ENCODE measurements around the gene CADM4. TPM values are rescaled to one million over a fixed set of nuclear protein-coding genes. Genes with fewer than 3 reads are reported as not detected.
A peak's percentile ranks its signal among the peaks of the same experiment; 100 is the strongest.
"Not testable (repeated sequence)": the region's sequence is repeated elsewhere in the genome, so short reads cannot be mapped to it uniquely, and the experiment has no call there.

CADM4 gene
- total RNA-seq, 3 donors from 2014 or later = 1.2 to 26.2 (median 3.4) TPM

GRCh38 chr19:43651758-43652545 lies 12.3 kb upstream of the CADM4 start:
- no peak overlapping the region for H3K4me3 ChIP-seq
- peaks cover 6% of the 10 kb centered on the region for H3K36me3 ChIP-seq (ENCODE audit: low read depth)
- ATAC-seq (peak; percentile 88), DNase-seq (peak in 2 of 3 donors; percentile 76)
- intact Hi-C loops (cut with DNase I, micrococcal nuclease) = loop anchor here in 1 of 2 donors (10.0 kb wide), 1 partner anchor 117 kb away; the partner anchor contains the start of gene ZNF575
- TF ChIP-seq CTCF (IDR thresholded peaks at IDR 0.05) = peak; percentile 54
- no peaks in the 10 kb centered on the region for H3K9me3 ChIP-seq
- no peaks in the 10 kb centered on the region for H3K4me1 ChIP-seq (ENCODE audit: low read depth)

GRCh38 chr19:43650276-43650675 lies 10.6 kb upstream of the CADM4 start:
- H3K4me3 ChIP-seq; H3K36me3 ChIP-seq (ENCODE audit: low read depth); H3K9me3 ChIP-seq; H3K4me1 ChIP-seq (ENCODE audit: low read depth); DNase-seq; ATAC-seq: not testable (repeated sequence)
- intact Hi-C loops (cut with DNase I, micrococcal nuclease) = loop anchor here in 1 of 2 donors (10.0 kb wide), 1 partner anchor 115 kb away; the partner anchor contains the start of gene ZNF575

- no peaks in the 10 kb centered on the region for H3K4me1 ChIP-seq (ENCODE audit: low read depth)
- no peak overlapping the region for H3K4me3 ChIP-seq
- H3K36me3 ChIP-seq (ENCODE audit: low read depth) = peaks cover 3% of the 10 kb centered on the region
- DNase-seq = no peak
- no peak for ATAC-seq
- TF ChIP-seq CTCF (IDR thresholded peaks at IDR 0.05) = no peak
- H3K9me3 ChIP-seq = no peaks in the 10 kb centered on the region
- intact Hi-C loops (cut with DNase I, micrococcal nuclease) = no loop called here
Observed at GRCh38 chr19:43649514-43649913, 9.9 kb upstream of the CADM4 start.

- no peaks in the 10 kb centered on the region for H3K36me3 ChIP-seq (ENCODE audit: low read depth)
- H3K4me1 ChIP-seq (ENCODE audit: low read depth) = no peaks in the 10 kb centered on the region
- no peak overlapping the region for H3K4me3 ChIP-seq
- no peaks in the 10 kb centered on the region for H3K9me3 ChIP-seq
- no peak for TF ChIP-seq CTCF (IDR thresholded peaks at IDR 0.05)
- intact Hi-C loops (cut with DNase I, micrococcal nuclease) = no loop called here
- ATAC-seq (no peak), DNase-seq (no peak)
Observed at GRCh38 chr19:43648633-43649032, 9.0 kb upstream of the CADM4 start.

GRCh38 chr19:43644181-43644580 lies 4.5 kb upstream of the CADM4 start:
- DNase-seq = no peak

More at GRCh38 chr19:43644181-43644580, 4.5 kb upstream of the CADM4 start:
- intact Hi-C loops (cut with DNase I, micrococcal nuclease) = no loop called here
- Histone ChIP-seq H3K36me3 (ENCODE audit: low read depth) (no peaks in the 10 kb centered on the region), H3K9me3 (no peaks in the 10 kb centered on the region), H3K4me1 (ENCODE audit: low read depth) (peaks cover 6% of the 10 kb centered on the region), H3K4me3 (no peak overlapping the region)
- ATAC-seq = no peak
- TF ChIP-seq CTCF (IDR thresholded peaks at IDR 0.05) = no peak

Measured in mucosa of descending colon (tissue), 3 donors.